ENCODE measurements around the gene TAF10. TPM values are rescaled to one million over a fixed set of nuclear protein-coding genes. Genes with fewer than 3 reads are reported as not detected.

Gene TAF10
- total RNA-seq, 1 donor from 2014 or later, result 150 TPM

DNA sequence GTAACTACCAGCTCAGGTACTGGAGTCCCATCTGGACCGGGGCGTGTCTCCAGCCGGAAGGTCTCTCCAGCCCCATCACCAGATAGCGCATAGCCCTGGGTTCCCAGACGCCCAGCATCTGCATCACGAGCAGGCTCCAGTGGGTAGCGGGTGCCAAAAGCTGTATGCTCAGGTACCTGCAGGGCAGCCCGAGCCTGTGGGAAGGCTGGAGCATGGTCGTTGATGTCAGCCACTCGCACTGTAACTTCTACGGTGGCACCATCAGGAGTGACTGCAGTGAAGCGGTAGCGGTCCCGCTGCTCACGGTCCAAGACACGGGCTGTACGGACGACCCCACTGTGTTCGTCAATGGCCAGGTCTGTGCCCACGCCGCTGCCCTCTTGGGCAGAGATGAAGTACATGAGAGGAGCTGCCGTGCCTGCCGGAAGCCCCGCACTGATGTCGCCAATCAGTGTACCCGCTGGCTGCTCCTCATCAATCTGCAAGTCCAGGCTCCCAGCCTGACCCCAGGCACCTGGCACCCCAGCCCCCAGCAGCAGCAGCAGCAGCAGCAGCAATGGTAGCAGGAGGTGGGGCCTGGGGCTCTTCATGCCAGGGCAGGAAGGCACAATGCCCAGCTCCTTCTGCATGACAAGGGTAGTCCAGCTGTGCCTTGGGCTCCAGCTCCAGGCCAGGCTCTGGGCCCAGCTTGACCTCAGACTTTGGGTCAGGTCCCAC, 29.1 kb upstream of the TAF10 start:
- intact Hi-C loops (cut with micrococcal nuclease), result no loop called here

- intact Hi-C loops (cut with micrococcal nuclease), result no loop called here
These were observed 28.3 kb upstream of the TAF10 start for GRCh38 chr11:6640036-6640984.

- intact Hi-C loops (cut with micrococcal nuclease), result no loop called here
These were observed 26.4 kb upstream of the TAF10 start for GRCh38 chr11:6638429-6638828.

DNA sequence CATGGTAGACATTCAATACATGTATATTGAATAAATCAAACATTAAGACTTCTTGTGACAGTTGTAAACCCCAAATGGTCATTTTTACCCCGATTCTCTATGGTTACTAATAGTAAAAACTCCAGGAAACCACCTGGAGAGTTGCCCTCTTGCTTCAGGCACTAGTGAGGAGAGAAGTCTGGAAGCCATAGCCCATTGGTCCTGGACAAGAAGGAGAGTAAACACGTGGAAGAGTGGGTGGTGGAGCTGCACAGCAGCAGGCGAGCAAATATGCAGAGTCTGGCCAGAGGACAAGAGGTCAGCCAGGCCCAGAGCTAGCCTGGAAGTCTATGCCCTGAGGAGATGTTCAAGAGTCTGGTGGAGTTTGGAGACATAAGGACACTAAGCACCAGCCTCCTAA, 25.9 kb upstream of the TAF10 start:
- intact Hi-C loops (cut with micrococcal nuclease), result no loop called here

GRCh38 chr11:6636480-6636879, 24.5 kb upstream of the TAF10 start:
- intact Hi-C loops (cut with micrococcal nuclease), result no loop called here

DNA sequence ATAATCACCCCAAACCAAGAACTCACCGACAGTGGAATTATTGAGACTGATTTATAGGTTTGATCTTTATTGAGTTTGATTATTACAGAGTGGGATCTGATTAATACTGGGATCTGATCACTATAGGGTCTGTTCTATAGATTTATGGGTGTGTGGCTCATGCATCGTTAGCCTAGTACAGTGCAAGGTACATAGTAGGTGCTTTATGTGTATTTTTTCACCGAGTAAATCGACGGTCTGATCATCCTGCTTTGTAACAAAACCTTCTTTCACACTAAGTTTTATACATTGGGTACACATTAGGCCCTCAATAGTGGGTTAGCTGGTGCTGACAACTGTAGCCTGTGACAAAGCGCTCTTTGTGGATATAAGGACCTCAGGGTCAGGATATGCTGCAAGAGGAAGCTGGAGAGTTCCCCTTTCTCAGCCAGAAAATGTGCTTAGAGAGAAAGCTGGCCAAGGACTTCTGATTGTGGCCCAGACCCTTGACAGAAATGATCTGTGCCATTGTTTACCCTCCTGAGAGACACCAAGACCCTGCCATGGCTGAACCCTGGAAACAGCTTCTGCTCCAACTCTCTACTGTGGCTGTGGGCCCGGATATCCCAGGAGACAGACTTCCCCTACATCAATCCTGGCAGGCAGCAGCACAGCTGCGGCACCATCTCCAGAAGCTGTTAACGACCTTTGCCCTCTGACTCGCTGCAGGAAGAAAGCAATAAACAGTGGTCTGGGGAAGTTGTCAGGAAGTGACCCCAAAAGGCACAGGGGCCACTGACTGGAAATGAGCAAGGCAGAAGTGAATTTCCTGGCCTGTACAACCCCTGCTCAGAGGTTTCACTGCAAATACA, 23.3 kb upstream of the TAF10 start:
- intact Hi-C loops (cut with micrococcal nuclease), result no loop called here

- intact Hi-C loops (cut with micrococcal nuclease), result no loop called here
These were observed 22.5 kb upstream of the TAF10 start for GRCh38 chr11:6634534-6634933.

DNA sequence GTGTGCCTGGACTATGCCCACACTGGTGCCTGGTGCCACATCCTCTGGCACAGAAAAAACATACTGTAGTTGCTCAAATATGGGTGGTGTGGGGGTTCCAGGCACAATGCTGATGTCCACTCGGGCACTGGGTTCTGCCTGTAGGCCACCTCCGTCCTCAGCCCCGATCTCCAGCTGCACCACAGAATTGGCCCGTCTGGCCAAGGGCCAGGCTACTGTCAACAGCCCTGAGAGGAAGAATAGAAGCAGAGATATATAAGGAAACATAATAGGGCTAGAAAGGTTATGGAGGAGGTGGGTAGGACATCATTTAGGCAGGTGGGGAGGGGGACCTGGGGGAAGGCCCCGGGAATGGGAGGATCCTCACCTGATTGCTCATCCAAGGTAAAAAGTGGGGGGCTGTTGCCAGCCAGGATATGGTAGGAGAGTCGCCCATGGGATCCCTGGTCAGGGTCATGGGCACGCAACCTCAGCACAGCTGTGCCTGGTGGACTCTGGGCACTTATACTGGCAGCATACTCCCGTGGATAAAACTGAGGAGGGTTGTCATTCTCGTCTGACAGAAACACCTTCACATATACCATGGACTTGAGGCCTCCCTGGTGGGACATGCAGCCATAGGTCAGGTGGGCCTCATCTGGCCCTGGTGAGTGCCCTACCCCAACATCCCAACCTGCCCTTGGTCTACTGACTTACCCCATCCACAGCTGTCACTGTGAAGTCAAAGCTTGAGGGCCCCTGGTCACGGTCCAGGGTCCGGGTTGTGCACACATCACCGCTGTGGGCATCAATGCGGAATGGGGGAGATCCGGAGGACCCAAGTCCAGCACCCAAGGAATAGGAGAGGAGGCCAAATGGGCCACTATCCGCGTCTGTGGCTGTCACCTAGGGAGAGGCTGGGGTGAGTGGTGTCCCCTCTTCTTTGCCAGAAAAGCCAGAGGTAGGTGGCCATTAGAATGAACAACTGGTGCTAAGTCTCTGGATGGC, 21.7 kb upstream of the TAF10 start:
- intact Hi-C loops (cut with micrococcal nuclease), result no loop called here

- intact Hi-C loops (cut with micrococcal nuclease), result no loop called here
These were observed 20.4 kb upstream of the TAF10 start for GRCh38 chr11:6632116-6633073.

DNA sequence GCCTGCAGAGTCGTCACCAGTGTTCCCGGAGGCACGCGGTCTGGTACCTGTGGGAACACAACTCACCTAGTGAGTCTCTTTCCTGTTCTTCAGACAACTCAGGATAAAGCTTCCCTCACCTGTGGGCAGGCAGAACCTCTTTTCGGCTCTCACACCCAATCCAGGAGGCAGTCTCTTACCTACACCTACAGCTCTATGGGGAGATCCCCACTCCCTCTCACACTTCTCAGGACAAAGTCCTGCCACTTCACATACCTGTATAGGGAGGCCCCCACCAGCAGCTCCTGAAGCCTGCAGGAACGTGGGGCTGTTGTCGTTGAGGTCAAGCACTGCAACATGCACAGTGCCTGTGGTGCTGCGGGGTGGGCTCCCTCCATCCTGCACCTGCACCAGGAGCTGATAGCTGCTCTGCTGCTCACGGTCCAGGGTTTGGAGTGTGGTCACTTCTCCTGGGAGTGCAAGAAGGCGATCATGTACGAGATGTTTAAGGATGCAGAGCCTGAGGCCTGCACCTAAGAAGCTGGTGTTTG, 19.4 kb upstream of the TAF10 start:
- intact Hi-C loops (cut with micrococcal nuclease), result no loop called here

- intact Hi-C loops (cut with micrococcal nuclease), result no loop called here
These were observed 18.7 kb upstream of the TAF10 start for GRCh38 chr11:6630632-6631291.

DNA sequence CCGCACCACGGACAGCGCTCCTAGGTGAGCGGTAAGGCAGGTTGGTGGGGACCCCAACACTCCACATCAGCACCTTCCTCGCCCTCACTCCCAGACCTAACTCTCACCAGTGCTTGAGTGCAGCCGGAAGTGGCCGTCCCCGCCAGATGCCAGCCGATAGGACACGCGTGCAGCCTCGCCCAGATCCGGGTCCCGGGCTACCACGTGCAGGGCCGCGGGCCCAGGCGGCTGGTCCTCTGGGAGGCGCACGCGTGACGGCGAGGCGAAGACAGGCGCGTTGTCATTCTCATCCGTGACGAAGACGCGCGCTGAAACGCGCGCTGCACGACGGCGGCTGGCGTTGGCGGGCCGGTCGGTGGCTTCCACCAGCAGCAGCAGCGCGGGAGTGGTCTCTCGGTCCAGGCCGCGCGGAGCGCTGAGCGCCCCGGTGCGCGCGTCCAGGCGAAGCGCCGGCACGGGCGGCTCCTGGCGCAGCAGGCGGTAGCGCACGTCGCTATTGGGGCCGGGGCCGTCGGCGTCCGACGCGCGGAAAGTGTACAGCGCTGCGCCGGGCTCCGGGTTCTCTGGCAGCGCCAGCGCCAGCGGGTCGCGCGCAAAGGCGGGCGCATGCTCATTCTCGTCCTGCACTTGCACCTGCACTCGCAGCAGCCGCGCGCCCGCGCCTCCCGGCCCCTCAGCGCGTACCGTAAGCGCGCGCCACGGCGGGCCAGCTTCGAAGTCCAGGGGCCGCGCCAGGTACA, 18.0 kb upstream of the TAF10 start:
- intact Hi-C loops (cut with micrococcal nuclease), result no loop called here

- intact Hi-C loops (cut with micrococcal nuclease), result no loop called here
These were observed 17.5 kb upstream of the TAF10 start for GRCh38 chr11:6629573-6629891.

- intact Hi-C loops (cut with micrococcal nuclease), result no loop called here
These were observed 16.5 kb upstream of the TAF10 start for GRCh38 chr11:6628526-6628925.

DNA sequence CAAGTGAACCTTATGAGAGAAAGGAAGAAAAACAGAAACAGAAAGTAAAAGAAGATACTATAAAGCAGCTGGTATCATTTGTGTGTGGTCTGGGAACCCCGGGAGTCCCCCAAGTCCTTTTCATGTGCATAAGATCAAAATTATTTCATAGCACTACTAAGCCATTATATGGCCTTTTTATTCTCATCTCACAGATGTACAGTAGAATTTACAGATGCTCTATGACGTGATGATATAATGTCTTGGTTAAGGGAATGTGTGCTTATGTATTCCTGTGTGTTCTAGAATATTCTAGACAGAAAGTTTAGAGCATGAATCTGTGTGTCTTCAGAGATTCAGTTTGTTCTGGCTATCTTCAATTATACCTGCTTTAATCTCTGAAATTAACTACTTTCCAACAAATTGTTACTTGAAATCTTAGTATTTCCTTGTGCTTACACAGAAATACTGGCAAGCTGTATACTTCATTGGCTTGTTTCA, 15.8 kb upstream of the TAF10 start:
- intact Hi-C loops (cut with micrococcal nuclease), result loop anchor here (1.0 kb wide), 5 partner anchors 9 to 209 kb away; partner anchors contain the start of genes APBB1, MRPL17, TAF10 and TPP1

GRCh38 chr11:6626971-6627761, 15.2 kb upstream of the TAF10 start:
- intact Hi-C loops (cut with micrococcal nuclease), result loop anchor here (1.0 kb wide), 5 partner anchors 8 to 208 kb away; partner anchors contain the start of genes APBB1, MRPL17, TAF10 and TPP1
